H1 (cell line): ENCODE measurements around the gene UGT1A1. TPM values are rescaled to one million over a fixed set of nuclear protein-coding genes. Genes with fewer than 3 reads are reported as not detected.

Experiments
- ATF2 ChIP-seq: IDR thresholded peaks from 2 replicates; pipeline ENCODE4 v1.6.1; 2012; ENCODE audit warnings: low read length, inconsistent platforms
- SAP30 ChIP-seq: fragments of 300-600 bp; sonication (generic); IDR thresholded peaks from 2 replicates; pipeline ENCODE4 v1.7.1; 2012; ENCODE audit warnings: low read length, moderate library complexity, mild to moderate bottlenecking, inconsistent platforms; ENCODE audit not compliant: insufficient read depth, insufficient replicate concordance
- polyA plus RNA-seq, 7 experiments: library from polyadenylated mRNA; depleted of rRNA in 3 of 7; stranded (reverse) in 5 of 7; unstranded in 2 of 7; fragments of >200 nt in 5 of 7; fragments of 200-250 nt in 2 of 7; gene quantifications; 1 replicate in 5 of 7; 2 replicates in 1 of 7; 4 replicates in 1 of 7; pipeline versions ENCODE4 v1.2.1 to v1.2.3, GENCODE V29; 2011 to 2013; ENCODE audit warnings: missing spikeins in 2 of 7, mixed read lengths in 2 of 7
- total RNA-seq: library from RNA; stranded (reverse); fragmentation: NEBNext Ultra II Directional; extraction: Animal tissue kit (Norgen Biotek cat#: 25700); gene quantifications from 2 replicates; pipeline ENCODE4 v1.2.1, GENCODE V29; 2021

UGT1A1 gene
- total and polyA plus RNA-seq, 2 of the 8 experiments (the other 6 are each of a cell fraction or from before 2014, with no cell fraction given): not detected

GRCh38 chr2:233803994-233804393, 43.9 kb downstream of the UGT1A1 start (continued):
- no peak for TF ChIP-seq ATF2
- no peak for TF ChIP-seq SAP30
